AG10803 (cell line): ENCODE measurements around the gene DHRS2.

Experiments used
- DNase-seq: peaks from one replicate; pipeline ENCODE4 v3.0.0; 2010; ENCODE audit warnings: low read depth
- H3K4me3 ChIP-seq: 2 replicates; pipeline ENCODE4 v1.5.1; 2011; ENCODE audit warnings: mild to moderate bottlenecking, low read length, control low read depth
- TF ChIP-seq, protein P1 (sequence below): conservative IDR thresholded peaks from 2 replicates; pipeline ENCODE4 v1.5.1; 2011; ENCODE audit warnings: mild to moderate bottlenecking, low read length, control low read depth, inconsistent platforms

Gene DHRS2

DNA sequence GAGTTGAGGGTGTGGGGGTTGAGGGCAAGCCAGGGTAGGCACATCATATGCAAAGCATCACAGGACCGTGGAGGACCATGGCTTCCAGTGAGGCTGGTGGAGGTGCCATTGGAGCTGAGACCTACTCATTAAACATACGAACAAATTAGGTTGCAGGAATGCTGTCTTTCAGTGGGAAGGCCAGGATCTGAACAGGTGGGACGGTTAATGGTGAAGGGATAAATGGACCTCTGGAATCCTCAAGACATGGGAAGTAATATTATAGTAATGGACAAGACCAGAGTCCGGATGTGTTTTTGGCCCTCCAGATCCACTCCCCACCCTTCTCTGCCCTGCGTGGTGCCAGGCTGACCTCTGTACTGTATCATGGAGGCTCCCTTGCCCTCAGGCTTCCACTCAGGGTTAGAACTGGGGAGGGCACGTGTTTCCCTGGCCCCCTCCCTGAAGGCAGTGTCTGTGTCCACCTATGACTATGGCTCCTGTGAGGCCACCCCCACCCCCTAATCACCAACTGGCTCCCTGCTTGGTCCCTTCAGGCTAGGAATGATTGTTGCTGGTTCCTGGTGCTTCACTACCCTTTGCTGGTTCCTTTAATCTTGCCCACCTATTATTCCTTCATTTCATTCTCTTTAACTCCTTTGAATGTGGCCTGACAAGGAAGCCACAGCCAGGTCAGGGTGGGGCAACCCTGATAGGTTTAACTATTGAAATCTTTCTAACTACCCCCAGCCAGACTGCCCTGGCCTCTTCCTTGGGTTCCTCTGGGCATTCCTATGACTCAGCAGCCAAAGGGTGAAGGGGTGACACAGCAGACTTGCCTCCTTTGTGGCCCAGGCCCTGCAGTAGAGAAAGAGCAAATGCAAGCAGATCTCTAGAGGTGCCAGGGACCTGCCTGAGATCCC, 10.7 kb downstream of the DHRS2 start:
- TF ChIP-seq, protein P1, sequence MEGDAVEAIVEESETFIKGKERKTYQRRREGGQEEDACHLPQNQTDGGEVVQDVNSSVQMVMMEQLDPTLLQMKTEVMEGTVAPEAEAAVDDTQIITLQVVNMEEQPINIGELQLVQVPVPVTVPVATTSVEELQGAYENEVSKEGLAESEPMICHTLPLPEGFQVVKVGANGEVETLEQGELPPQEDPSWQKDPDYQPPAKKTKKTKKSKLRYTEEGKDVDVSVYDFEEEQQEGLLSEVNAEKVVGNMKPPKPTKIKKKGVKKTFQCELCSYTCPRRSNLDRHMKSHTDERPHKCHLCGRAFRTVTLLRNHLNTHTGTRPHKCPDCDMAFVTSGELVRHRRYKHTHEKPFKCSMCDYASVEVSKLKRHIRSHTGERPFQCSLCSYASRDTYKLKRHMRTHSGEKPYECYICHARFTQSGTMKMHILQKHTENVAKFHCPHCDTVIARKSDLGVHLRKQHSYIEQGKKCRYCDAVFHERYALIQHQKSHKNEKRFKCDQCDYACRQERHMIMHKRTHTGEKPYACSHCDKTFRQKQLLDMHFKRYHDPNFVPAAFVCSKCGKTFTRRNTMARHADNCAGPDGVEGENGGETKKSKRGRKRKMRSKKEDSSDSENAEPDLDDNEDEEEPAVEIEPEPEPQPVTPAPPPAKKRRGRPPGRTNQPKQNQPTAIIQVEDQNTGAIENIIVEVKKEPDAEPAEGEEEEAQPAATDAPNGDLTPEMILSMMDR, result no peak
- no peak overlapping the region for H3K4me3 ChIP-seq
- peak; percentile 8 for DNase-seq

DNA sequence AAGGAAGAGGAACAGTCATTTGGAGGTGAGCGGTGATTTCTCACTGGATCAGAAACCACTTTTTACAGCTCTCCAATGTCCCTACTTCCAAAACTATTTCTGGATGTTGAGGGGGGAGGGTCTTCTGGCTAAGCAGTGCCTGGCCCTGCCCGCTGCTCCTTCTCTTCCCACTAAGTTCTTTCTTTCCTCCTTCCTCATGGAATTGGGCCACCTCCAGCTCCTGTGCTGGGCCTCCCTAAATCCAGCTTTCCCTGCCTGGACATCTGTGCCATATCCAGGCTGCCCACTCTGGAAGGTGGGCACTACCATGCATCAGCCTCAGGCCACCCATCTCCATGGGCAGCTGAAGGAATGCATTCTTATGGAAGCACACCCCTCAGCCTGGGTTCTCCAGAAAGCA, 11.5 kb downstream of the DHRS2 start:
- TF ChIP-seq, protein P1, result no peak
- DNase-seq, result no peak
- no peak overlapping the region for H3K4me3 ChIP-seq

DNA sequence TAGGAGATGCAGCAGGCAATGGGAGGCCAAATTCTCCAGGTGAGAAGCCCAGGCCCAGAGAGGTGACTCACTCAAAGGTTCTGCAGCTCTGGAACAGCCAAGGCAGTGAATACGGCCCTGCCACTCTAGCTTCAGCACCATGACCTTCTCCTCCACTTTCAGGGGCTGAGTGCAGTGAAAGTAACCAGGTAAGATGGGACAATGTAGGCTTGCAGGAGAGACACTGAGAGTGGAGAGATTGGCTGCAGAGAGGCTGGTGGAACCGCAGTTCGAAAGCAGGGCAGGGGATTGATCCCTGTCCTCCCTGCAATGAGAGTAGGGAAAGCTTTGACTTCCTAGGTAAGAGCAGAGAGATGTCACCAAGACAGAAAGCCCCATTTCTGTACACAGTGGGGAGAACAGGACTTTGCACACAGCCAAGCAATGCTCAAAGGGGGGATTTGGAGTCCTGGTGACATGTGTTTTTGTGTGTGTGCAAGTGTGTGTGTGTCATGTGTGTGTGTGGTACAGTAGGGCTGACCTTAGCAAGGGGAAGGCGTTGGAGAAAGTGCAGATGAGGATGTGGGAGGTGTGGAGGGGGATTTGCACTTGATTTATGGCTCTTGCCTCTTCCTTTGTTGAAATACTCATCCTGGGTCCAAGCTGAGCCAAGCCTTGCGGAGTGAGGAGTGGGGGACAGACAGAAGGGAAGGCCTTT, 12.7 kb downstream of the DHRS2 start:
- DNase-seq, result no peak
- TF ChIP-seq, protein P1, result no peak
- H3K4me3 ChIP-seq, result no peak overlapping the region

DNA sequence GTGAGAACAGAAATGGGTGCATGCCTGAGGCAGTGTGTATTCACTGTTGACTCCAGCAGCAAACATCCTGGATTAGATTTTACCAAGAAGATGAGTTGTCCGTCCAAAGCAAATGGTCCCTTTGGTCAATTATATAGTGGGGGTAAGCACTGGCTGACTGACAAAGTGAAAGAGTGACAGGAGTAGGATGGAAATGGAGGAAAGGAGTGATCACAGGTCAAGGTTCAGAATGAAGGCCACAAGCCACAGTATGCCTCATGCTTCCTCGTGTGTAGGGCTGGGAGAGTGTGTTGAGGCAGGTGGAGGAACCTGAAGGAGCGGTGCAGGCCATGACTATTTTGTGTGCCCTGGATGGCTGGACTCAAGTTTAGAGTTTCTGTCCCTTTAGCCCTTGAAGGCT, 14.3 kb downstream of the DHRS2 start:
- TF ChIP-seq, protein P1, result no peak
- H3K4me3 ChIP-seq, result no peak overlapping the region
- DNase-seq, result no peak

DNA sequence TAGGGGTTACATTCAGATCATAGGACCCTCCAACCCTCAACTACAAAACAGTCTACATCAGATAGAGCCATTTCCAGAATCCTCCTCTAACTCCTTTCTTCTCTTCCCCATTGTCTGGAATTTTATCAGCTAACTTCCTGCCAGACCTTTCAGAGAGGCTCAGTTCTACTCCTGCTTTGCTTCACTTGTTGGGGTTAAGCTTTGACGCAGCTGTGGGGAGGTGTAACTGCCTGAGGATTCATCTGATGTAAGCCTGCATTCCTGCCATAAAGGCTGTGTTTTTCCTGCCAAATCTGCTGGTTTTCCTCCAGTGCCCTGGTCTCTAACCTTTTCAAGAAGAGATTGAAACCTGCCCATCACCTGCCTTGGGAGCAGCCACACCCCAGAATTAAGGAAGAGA, 16.9 kb downstream of the DHRS2 start:
- peak; percentile 22 for DNase-seq
- H3K4me3 ChIP-seq, result no peak overlapping the region
- TF ChIP-seq, protein P1, result no peak

DNA sequence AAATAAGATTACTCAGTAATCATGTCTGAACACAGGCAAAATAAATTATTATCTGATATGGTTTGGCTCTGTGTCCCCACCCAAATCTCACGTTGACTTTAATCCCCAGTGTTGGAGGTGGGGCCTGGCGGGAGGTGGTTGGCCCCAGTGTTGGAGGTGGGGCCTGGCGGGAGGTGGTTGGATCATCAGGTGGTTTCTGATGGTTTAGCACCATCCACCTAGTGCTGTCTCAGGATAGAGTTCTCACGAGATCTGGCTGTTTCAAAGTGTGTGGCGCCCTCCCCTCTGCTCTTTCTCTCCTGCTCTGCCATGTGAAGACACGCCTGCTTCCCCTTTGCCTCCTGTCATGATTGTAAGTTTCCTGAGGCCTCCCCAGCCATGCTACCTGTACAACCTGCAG, 18.1 kb downstream of the DHRS2 start:
- H3K4me3 ChIP-seq, result no peak overlapping the region
- no peak for DNase-seq
- TF ChIP-seq, protein P1, result no peak
